ENCODE data around the gene C1orf87. TPM values are rescaled to one million over a fixed set of nuclear protein-coding genes. Genes with fewer than 3 reads are reported as not detected.

The C1orf87 gene
- total and polyA plus RNA-seq, 4 donors: not detected

DNA sequence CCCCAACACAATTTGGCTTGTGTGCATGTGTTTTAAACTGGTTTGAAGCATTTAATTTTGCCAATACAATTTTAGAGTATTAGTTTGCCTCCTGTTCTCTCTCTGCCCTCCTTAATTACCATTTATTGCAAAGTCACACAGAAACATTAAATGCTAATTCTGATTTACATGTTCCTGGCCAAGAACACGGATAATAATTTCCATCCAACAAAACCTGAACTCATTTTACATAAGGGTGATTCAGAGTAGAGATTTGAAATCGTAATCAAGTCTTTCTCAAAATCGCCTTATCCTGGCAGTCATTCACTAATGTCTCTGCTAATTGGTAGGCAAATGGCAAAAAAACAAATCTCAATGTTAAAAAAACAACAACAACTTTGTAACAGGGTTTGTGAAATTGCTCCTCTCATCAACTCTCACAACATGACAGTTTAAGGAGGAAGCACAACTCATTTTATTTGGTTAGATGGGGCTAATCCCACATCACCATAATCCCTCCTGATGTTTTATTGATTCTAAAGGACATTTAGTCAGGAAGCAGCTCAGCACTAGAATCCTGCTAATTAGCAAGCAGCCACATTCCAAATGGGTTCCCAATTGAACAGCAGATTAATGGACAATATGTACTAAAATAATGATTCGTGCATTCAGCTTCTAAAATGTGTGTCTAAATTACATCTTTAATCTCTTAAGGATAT is 55.9 kb downstream of the C1orf87 start:
- Histone ChIP-seq H3K36me3 (ENCODE audit: control insufficient read depth in 4 of 4, insufficient read depth in 3 of 4, low read depth in 1 of 4, low read length in 3 of 4) (no peaks in the 10 kb centered on the region), H3K27me3 (ENCODE audit: control insufficient read depth in 4 of 4, insufficient read depth in 4 of 4, low read length in 3 of 4) (no peaks in the 10 kb centered on the region), H3K27ac (ENCODE audit: low read depth in 1 of 2, low read length in 2 of 2) (no peak overlapping the region), H3K9ac (ENCODE audit: low read depth in 1 of 2, low read length in 2 of 2) (no peak overlapping the region), H3K4me1 (ENCODE audit: control insufficient read depth in 4 of 4, insufficient read depth in 4 of 4, low read length in 3 of 4) (no peaks in the 10 kb centered on the region), H3K9me3 (ENCODE audit: control insufficient read depth in 4 of 4, low read length in 3 of 4) (no peaks in the 10 kb centered on the region), H3K4me3 (ENCODE audit: low read depth in 1 of 3, low read length in 3 of 3) (no peak overlapping the region)
- no peak for DNase-seq (ENCODE audit: low spot score)
- WGBS: 73% methylated on average over 4 of the region's 4 CpGs
- no peak for TF ChIP-seq HNF4A (conservative IDR thresholded peaks at IDR 0.05)
- TF ChIP-seq MAX (IDR thresholded peaks at IDR 0.05): no peak
- no peak for TF ChIP-seq ZBTB33 (IDR thresholded peaks at IDR 0.05)
- no peak for TF ChIP-seq RAD21 (IDR thresholded peaks at IDR 0.05)
- no peak for TF ChIP-seq RXRA (IDR thresholded peaks at IDR 0.05)
- no peak for TF ChIP-seq SP1 (IDR thresholded peaks at IDR 0.05)
- TF ChIP-seq, protein P1, sequence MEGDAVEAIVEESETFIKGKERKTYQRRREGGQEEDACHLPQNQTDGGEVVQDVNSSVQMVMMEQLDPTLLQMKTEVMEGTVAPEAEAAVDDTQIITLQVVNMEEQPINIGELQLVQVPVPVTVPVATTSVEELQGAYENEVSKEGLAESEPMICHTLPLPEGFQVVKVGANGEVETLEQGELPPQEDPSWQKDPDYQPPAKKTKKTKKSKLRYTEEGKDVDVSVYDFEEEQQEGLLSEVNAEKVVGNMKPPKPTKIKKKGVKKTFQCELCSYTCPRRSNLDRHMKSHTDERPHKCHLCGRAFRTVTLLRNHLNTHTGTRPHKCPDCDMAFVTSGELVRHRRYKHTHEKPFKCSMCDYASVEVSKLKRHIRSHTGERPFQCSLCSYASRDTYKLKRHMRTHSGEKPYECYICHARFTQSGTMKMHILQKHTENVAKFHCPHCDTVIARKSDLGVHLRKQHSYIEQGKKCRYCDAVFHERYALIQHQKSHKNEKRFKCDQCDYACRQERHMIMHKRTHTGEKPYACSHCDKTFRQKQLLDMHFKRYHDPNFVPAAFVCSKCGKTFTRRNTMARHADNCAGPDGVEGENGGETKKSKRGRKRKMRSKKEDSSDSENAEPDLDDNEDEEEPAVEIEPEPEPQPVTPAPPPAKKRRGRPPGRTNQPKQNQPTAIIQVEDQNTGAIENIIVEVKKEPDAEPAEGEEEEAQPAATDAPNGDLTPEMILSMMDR (IDR thresholded peaks at IDR 0.05; ENCODE audit: low read depth, low read length, missing input control): no peak
- TF ChIP-seq REST (IDR thresholded peaks at IDR 0.05): no peak
- TF ChIP-seq GABPA (IDR thresholded peaks at IDR 0.05 in 1 of 2, conservative IDR thresholded peaks at IDR 0.05 in 1 of 2): no peak
- TF ChIP-seq TAF1 (conservative IDR thresholded peaks at IDR 0.05): no peak
- no peak for TF ChIP-seq EGR1 (IDR thresholded peaks at IDR 0.05; ENCODE audit: low read depth in 2 of 2)
- no peak for TF ChIP-seq FOXA1 (IDR thresholded peaks at IDR 0.05)
- TF ChIP-seq YY1 (IDR thresholded peaks at IDR 0.05): no peak
- TF ChIP-seq, protein P2, sequence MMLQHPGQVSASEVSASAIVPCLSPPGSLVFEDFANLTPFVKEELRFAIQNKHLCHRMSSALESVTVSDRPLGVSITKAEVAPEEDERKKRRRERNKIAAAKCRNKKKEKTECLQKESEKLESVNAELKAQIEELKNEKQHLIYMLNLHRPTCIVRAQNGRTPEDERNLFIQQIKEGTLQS (IDR thresholded peaks at IDR 0.05): no peak
- TF ChIP-seq JUND (IDR thresholded peaks at IDR 0.05): no peak
- no peak for TF ChIP-seq HNF4G (IDR thresholded peaks at IDR 0.05)
- no peak for TF ChIP-seq FOXA2 (IDR thresholded peaks at IDR 0.05)
